M059J (cell line): Measurements from ENCODE around the gene MYO9A. TPM values are rescaled to one million over a fixed set of nuclear protein-coding genes. Genes with fewer than 3 reads are reported as not detected.

Experiments used
- DNase-seq: peaks from one replicate; pipeline ENCODE4 v3.0.0-alpha.2; 2012; ENCODE audit warnings: low read depth
- total RNA-seq: library from RNA; depleted of rRNA; stranded (reverse); fragments of >200 nt; shearing (Covaris generic); gene quantifications from 2 replicates; pipeline ENCODE4 v1.2.3, GENCODE V29; 2014

MYO9A gene
- total RNA-seq, 1 experiment from 2014 or later = 13.1 TPM

DNA sequence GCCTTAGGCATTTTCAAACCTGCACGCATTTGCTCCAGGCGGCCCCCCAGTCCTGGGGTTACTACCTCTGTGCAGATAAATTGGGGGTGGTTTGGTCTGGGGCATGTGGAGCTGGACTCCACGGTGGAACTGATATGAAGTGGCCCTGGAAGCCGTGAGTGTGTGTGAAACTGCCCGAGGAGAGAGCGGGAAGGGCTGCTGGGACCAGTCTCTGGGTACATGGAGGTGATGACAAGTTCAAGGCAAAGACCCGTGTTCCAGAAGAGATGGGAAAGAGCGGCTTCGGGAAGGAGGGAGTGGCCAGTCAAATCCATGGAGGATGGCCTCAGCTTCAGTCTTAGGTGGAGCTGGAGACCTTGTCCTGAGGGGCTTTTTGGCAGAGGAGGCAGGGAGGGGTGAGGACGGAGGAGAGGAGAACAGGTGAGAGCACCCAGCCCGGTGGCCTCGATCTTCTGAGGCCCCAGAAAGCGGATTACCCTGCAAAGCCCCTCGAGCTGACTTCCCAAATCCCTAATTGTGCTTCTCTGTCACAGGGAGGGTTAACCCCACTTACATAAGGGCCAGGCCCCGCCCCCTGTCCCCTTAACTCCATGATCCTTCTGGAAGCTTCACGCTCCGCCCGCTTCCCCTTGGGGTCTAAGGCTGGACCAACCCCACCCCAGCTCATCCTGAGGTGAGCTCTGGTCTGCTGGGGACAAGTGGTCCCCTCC is 309.5 kb downstream of the MYO9A start:
- DNase-seq = no peak

- peak; percentile 52 for DNase-seq
These were observed 310.3 kb downstream of the MYO9A start for GRCh38 chr15:71807691-71808091.

- DNase-seq = peak; percentile 18
These were observed 310.8 kb downstream of the MYO9A start for GRCh38 chr15:71807125-71807629.

DNA sequence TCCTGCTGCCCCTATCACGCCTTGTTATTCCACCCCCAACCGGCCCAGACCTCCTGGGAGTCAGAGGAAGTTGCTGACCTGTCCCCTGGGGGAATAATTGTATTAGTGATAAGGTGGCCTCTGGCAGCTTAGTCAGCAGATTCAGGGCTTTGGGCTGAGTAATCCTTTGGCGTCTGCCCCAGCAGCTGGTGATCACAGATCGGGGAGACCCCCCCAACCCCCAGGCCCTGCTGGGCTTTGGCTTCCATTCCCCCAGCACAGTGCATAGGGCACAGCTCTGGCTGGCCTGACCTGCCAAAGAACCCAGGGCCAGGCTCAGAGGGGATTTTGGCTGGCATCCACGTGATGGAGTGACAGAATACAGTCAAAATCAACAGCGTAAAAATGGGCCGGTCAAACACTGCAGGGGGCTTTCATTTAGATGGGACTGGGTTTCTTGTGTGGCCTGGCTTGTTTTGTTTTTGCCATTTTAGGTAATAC is 311.5 kb downstream of the MYO9A start:
- peak; percentile 84 for DNase-seq

DNA sequence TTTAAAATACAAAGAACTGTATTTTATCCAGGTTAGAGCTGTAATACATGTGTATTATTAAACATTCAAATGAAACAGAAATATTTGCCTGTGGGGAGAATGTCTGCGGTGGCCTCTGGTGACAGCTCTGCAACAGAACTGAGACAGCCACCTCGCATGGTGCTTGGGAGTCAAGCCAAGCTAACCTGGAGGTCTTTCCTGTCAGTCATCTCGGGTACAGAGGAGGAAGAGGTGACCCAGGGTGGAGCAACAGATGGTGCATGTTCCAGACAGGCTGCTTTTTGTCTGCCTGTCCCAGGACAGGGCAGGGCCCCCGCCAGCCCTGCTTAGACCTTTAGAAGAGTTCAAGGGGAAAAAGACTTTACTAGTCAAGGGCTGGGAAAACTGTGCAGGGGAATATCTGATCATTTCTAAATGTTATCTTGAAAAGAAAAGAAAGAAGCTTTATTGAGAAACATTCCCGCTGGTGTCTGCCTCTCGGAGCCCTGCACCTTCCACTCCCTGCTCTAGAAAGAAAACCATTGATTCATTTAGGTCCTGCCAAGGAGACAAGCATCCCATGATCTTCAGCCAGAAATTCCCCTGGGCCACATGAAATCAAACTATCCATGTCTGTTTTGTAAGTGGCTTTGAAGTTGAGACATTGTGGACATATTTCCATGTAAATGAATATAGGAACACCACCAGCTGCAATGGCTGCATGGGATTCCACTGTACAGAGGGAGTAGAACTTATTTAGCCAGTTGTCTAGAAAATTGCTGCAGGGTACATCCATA is 313.1 kb downstream of the MYO9A start:
- no peak for DNase-seq

DNA sequence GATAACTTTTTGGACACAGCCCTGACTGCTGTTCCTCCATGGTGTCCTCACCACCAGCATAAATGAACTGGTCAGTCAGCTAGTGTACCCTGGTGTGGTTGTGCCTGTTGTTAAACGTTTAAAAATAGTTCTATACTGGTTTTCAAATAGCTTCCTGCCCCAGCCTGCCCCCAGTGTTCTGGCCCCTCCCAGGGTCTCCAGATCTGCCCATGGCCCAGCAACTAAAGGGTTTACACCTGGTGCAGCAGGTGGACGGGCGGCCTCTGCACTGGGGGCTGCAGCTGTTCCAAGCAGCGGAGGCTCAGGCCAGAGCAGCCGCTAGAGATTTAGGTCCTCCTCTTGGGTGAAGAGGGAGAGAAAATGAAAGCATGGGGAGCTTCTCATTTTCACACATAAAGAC is 313.7 kb downstream of the MYO9A start:
- no peak for DNase-seq

DNA sequence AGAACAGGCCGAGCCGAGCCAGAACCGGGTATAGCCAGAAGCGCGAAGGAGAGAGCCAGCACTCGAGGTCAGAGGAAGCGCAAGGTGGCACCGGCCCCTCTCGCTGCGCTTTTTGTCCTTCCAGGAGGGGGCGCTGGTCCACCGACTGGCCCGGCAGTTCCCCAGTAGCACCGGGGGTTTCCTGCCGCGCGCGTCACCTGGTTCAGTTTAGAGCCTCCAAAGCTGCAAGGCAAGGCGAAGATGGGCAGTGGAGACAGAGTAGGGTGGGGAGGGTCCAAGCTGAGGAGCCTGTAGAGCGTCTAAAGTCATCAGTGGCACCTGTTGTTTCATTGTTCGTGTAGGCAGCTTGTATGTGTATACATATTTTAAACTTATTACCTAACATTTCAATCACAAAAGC is 315.2 kb downstream of the MYO9A start:
- no peak for DNase-seq

DNA sequence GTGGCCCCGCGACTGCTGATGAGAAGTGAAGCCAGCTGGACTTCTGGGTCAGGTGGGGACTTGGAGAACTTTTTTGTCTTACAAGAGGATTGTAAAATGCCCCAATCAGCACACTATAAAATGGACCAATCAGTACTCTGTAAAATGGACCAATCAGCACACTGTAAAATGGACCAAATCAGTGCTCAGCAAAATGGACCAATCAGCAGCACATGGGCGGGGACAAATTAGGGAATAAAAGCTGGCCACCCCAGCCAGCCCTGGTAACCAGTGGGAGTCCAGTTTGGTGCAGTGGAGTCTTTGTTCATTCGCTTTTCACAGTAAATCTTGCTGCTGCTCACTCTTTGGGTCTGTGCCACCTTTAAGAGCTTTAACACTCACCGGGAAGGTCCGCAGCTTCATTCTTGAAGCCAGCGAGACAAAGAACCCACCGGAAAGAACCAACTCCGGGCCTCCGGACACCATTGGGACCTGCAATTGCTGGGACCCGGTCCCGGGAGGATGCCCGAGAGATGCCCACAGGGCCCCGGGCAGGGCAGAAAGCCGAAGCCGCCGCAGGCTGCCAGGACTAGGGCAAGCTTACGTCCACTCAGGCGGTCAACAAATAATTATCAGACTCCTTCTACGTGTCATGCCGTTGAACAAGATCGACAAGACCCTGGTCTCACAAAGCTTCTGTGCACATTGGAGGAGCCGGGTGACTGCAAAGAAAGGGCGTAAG is 315.9 kb downstream of the MYO9A start:
- no peak for DNase-seq

GRCh38 chr15:71800835-71801745 is 316.9 kb downstream of the MYO9A start:
- peak; percentile 76 for DNase-seq

DNA sequence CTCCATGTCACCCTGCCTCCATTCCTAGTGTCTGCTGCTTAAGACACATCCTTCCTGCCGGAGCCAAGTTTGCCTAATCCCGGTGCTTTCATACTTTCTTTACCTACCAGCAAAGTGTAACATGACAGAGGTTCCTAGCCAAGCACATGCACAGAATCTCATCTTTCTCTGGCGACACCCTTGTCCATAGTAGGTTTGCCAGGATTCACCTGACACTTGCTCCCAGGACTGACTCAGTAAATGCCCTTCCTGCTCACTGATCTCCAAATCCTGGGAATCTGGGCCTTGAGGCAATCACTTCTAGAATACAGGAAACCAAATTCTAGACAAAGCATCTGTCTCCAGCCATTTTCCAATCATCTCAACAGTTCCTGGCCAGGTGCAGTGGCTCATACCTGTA is 317.8 kb downstream of the MYO9A start:
- peak; percentile 64 for DNase-seq

DNA sequence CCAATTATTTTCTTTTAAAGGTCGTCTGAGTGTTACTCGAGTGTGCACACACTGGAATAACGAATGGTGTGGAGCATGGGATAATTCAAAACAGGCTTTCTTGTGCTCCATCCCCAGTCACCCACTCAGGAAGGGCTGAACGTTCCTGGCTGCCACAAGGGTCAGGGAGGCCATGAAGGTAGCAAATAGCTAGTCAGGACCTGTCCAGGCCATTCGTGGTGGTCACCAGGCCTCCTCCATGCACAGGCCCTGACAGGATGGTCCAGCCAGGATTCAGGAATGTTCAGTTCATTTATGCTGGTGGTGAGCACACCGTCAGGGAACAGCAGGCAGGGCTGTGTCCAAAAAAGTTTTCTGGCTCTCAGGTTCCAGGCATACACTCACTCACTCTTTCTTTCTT is 319.3 kb downstream of the MYO9A start:
- no peak for DNase-seq

- DNase-seq = peak; percentile 83
These were observed 325.4 kb downstream of the MYO9A start for GRCh38 chr15:71792521-71792920.

GRCh38 chr15:71791975-71792374 is 326.0 kb downstream of the MYO9A start:
- DNase-seq = no peak

DNA sequence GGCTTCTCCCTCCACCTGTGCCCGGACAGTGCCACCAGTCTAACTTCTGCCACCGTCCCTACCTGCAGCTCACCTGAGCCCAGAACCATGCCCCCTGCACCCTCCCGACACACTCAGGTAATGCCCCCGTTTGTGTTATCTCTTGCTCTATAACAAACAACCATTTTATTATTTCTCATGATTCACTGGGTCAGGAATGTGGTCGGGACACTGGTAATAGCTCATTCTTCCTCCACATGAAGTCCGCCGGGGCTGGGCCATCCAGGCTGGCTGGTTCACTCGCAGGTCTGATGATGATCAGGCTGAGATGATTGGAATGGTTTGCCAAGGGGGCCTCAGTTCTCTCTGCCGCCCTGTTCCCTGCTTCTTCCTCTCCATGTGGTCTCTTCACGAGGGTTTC is 327.9 kb downstream of the MYO9A start:
- DNase-seq = peak; percentile 80

DNA sequence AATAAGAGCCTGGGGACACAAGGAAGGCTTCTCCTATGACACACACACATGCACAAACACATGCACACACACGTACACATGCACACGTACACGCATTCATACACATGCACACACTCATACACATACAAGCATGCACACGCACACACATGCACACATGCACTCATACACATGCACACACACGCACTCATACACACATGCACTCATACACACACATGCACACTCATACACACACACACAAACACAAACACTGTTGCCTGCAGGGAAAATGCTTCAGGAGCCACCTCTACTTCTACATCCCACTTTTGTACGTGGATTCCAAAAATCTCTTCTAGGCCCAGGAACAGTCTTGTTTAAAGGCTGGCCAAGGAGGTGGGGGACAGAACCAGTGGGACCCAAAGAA is 328.3 kb downstream of the MYO9A start:
- no peak for DNase-seq

DNA sequence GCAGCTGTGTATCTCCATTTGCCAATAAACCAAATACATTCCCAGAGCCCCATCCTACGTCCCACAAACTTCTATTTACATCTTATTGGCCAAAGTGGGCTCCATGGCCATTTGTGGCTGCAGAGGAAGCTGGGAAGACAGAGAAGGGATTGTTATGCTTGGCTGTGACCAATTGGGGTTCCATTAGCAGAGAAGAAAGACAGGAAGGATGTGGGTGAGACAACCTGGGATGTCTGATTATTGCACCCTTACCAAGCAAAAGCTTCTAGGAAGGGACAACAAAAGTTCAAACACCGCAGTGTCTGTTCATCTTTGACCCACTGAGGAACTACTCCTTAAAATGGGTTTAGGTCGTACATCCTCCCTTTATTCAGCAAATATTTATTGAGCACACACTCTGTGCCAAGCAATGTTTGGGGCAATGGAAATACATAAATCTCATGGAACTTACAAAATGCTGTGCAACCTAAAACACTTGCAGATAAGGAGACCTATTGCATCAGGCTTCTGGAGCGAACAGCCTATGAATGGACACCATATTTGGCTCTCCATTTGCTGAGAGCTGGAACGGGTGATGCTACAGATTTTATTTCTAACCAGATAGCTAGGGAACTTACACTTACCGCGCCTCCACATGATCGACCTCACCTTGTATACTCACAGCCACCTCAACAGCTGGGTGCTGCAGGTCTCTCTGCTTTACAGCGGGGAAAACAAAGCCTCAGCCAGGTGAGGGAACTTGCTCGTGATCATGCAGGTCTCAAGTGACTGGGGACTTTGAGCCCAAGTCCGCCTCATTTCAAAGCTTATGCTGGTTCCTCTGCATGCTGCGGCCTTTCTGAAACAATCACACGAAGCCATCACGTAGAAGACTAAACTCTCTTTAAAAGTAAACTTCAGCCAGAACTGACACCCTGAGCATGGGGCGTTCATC is 329.0 kb downstream of the MYO9A start:
- no peak for DNase-seq

GRCh38 chr15:71786673-71787072 is 331.3 kb downstream of the MYO9A start:
- DNase-seq = no peak

DNA sequence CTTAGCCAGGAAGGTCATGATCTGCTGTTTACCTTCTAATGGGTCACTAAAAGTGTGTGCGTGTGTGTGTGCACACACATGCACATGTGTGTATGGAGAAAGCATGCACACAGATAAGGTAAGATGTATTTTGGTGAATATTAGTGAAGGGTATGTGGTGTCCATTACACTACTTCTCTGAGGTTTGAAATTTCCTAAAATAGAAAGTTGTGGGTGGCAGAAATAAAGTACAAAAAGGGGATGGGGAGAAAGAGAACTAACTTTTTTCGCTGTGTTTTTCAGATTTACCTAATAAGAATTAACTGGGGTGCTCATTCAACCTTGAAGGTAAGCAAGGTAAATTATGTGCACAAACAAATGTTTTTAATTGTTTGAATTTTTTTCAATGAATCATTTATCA is 332.0 kb downstream of the MYO9A start:
- no peak for DNase-seq

- no peak for DNase-seq
These were observed 333.2 kb downstream of the MYO9A start for GRCh38 chr15:71784719-71785118.
